Parathyroid adenoma (tissue), 2 donors: Measurements from ENCODE around the gene ANAPC2.

Source experiments
- H2AFZ ChIP-seq: fragments of 300-600 bp; sonication (generic); one replicate; pipeline ENCODE4 v1.7.0; 2017; ENCODE audit warnings: antibody characterized with exemption, mild to moderate bottlenecking
- H3K27ac ChIP-seq: fragments of 300-600 bp; sonication (generic); one replicate; pipeline ENCODE4 v1.7.0; 2017
- H3K27me3 ChIP-seq: fragments of 300-600 bp; sonication (generic); one replicate; pipeline ENCODE4 v1.7.0; 2017; ENCODE audit warnings: low read length; ENCODE audit not compliant: control insufficient read depth, insufficient read depth
- H3K36me3 ChIP-seq: fragments of 300-600 bp; sonication (generic); one replicate; pipeline ENCODE4 v1.7.0; 2017; ENCODE audit warnings: low read length; ENCODE audit not compliant: control insufficient read depth, insufficient read depth
- H3K4me1 ChIP-seq: fragments of 300-600 bp; sonication (generic); one replicate; pipeline ENCODE4 v1.7.0; 2017; ENCODE audit warnings: control low read depth
- H3K4me2 ChIP-seq: fragments of 300-600 bp; sonication (generic); one replicate; pipeline ENCODE4 v1.7.0; 2017; ENCODE audit warnings: low read length
- H3K4me3 ChIP-seq: fragments of 300-600 bp; sonication (generic); one replicate; pipeline ENCODE4 v1.7.0; 2017; ENCODE audit warnings: low read depth, low read length
- H3K79me2 ChIP-seq: fragments of 300-600 bp; sonication (generic); one replicate; pipeline ENCODE4 v1.7.0; 2017; ENCODE audit warnings: control low read depth
- H3K9ac ChIP-seq: fragments of 300-600 bp; sonication (generic); one replicate; pipeline ENCODE4 v1.7.0; 2017; ENCODE audit warnings: mild to moderate bottlenecking
- H3K9me3 ChIP-seq: fragments of 300-600 bp; sonication (generic); one replicate; pipeline ENCODE4 v1.7.0; 2017; ENCODE audit warnings: low read length; ENCODE audit not compliant: control insufficient read depth
- CTCF ChIP-seq: fragments of 300-600 bp; sonication (generic); IDR thresholded peaks from one replicate; pipeline ENCODE4 v1.7.0; 2017; ENCODE audit warnings: antibody characterized with exemption, mild to moderate bottlenecking
- donor health status: primary hyperparathyroidism.

ANAPC2 gene

GRCh38 chr9:137195525-137196220 lies 7.3 kb upstream of the ANAPC2 start:
- TF ChIP-seq CTCF: no peak
- Histone ChIP-seq H3K79me2 (peaks cover 9% of the 10 kb centered on the region), H2AFZ (no peak overlapping the region), H3K4me2 (no peak overlapping the region), H3K27me3 (no peaks in the 10 kb centered on the region), H3K36me3 (no peaks in the 10 kb centered on the region), H3K9ac (no peak overlapping the region), H3K27ac (no peak overlapping the region), H3K9me3 (no peaks in the 10 kb centered on the region), H3K4me1 (peaks cover 4% of the 10 kb centered on the region), H3K4me3 (no peak overlapping the region)

- no peak overlapping the region for H3K4me3 ChIP-seq
- no peaks in the 10 kb centered on the region for H3K9me3 ChIP-seq
- H3K4me2 ChIP-seq: no peak overlapping the region
- H3K27me3 ChIP-seq: no peaks in the 10 kb centered on the region
- no peaks in the 10 kb centered on the region for H3K36me3 ChIP-seq
- H3K27ac ChIP-seq: no peak overlapping the region
- H3K4me1 ChIP-seq: peaks cover 4% of the 10 kb centered on the region
- H3K79me2 ChIP-seq: peaks cover 9% of the 10 kb centered on the region
- H3K9ac ChIP-seq: no peak overlapping the region
- no peak for TF ChIP-seq CTCF
- no peak overlapping the region for H2AFZ ChIP-seq
Measured at GRCh38 chr9:137194909-137195308, 6.5 kb upstream of the ANAPC2 start.

- Histone ChIP-seq H3K36me3 (no peaks in the 10 kb centered on the region), H3K4me3 (no peak overlapping the region), H3K79me2 (peaks cover 9% of the 10 kb centered on the region), H3K4me2 (no peak overlapping the region), H3K27me3 (no peaks in the 10 kb centered on the region), H3K4me1 (peaks cover 9% of the 10 kb centered on the region), H3K9ac (no peak overlapping the region), H3K27ac (no peak overlapping the region), H2AFZ (no peak overlapping the region), H3K9me3 (no peaks in the 10 kb centered on the region)
- no peak for TF ChIP-seq CTCF
Measured at GRCh38 chr9:137194388-137194787, 6.0 kb upstream of the ANAPC2 start.

GRCh38 chr9:137193771-137194170 lies 5.4 kb upstream of the ANAPC2 start:
- H3K27me3 ChIP-seq: no peaks in the 10 kb centered on the region
- H3K4me3 ChIP-seq: no peak overlapping the region
- no peak for TF ChIP-seq CTCF
- no peaks in the 10 kb centered on the region for H3K9me3 ChIP-seq
- H3K4me1 ChIP-seq: peaks cover 5% of the 10 kb centered on the region
- H3K27ac ChIP-seq: no peak overlapping the region
- no peak overlapping the region for H3K9ac ChIP-seq
- no peak overlapping the region for H3K4me2 ChIP-seq
- H3K36me3 ChIP-seq: no peaks in the 10 kb centered on the region
- no peak overlapping the region for H2AFZ ChIP-seq
- peaks cover 9% of the 10 kb centered on the region for H3K79me2 ChIP-seq

GRCh38 chr9:137192859-137193258 lies 4.5 kb upstream of the ANAPC2 start:
- peaks cover 5% of the 10 kb centered on the region for H3K4me1 ChIP-seq
- no peak overlapping the region for H3K4me2 ChIP-seq
- H3K9ac ChIP-seq: no peak overlapping the region
- no peaks in the 10 kb centered on the region for H3K36me3 ChIP-seq
- TF ChIP-seq CTCF: no peak
- H3K9me3 ChIP-seq: no peaks in the 10 kb centered on the region
- no peak overlapping the region for H3K27ac ChIP-seq
- H3K4me3 ChIP-seq: no peak overlapping the region
- peaks cover 5% of the 10 kb centered on the region for H3K79me2 ChIP-seq
- H2AFZ ChIP-seq: no peak overlapping the region
- H3K27me3 ChIP-seq: no peaks in the 10 kb centered on the region
